Subcutaneous adipose tissue (tissue), 4 donors: ENCODE data around the gene CLDN9. TPM values are rescaled to one million over a fixed set of nuclear protein-coding genes. Genes with fewer than 3 reads are reported as not detected.

Experiments
- total RNA-seq, 4 donors: library from RNA; depleted of rRNA; stranded (reverse); fragments of >200 nt; gene quantifications; one replicate each; pipeline ENCODE4 v1.1.0, GENCODE V29; 2016
- TF ChIP-seq, protein P1 (sequence below): fragments of 450-650 bp; IDR thresholded peaks from one replicate; pipeline ENCODE4 v1.5.1; 2016; ENCODE audit warnings: low read depth, mild to moderate bottlenecking, control low read depth, antibody characterized with exemption, moderate library complexity

CLDN9 gene
- total RNA-seq, 4 donors from 2014 or later: 1.3 TPM; not detected in 3

DNA sequence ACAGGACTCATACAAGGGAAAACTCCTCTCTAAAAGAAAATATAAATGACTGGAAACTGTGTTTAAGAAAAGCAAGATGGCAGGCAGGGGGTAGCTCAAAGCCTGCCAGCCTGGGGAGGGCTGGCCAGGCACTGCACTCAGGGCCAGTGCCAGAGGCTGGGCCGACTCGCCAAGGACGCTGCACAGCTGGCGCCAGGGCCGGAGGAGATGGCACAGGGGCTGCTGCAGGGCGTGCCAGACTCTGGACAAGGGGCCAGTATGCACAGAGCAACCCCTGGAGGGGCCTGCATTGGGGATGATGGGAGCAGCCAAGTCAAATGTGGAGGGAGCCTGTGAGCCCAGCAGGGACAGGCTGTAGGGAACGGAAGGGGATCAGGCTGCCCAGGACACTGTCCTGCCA, 36.5 kb upstream of the CLDN9 start:
- TF ChIP-seq, protein P1, sequence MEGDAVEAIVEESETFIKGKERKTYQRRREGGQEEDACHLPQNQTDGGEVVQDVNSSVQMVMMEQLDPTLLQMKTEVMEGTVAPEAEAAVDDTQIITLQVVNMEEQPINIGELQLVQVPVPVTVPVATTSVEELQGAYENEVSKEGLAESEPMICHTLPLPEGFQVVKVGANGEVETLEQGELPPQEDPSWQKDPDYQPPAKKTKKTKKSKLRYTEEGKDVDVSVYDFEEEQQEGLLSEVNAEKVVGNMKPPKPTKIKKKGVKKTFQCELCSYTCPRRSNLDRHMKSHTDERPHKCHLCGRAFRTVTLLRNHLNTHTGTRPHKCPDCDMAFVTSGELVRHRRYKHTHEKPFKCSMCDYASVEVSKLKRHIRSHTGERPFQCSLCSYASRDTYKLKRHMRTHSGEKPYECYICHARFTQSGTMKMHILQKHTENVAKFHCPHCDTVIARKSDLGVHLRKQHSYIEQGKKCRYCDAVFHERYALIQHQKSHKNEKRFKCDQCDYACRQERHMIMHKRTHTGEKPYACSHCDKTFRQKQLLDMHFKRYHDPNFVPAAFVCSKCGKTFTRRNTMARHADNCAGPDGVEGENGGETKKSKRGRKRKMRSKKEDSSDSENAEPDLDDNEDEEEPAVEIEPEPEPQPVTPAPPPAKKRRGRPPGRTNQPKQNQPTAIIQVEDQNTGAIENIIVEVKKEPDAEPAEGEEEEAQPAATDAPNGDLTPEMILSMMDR: no peak

- TF ChIP-seq, protein P1: no peak
Observed at GRCh38 chr16:2976673-2977072, 36.0 kb upstream of the CLDN9 start.

- TF ChIP-seq, protein P1: no peak
Observed at GRCh38 chr16:2977440-2977839, 35.3 kb upstream of the CLDN9 start.

GRCh38 chr16:2979669-2980226, 33.0 kb upstream of the CLDN9 start:
- TF ChIP-seq, protein P1: no peak

GRCh38 chr16:2980227-2981176, 32.2 kb upstream of the CLDN9 start, which contains the start of gene PKMYT1:
Gene PKMYT1 (minus strand): TSS chr16:2980446. CDS start chr16:2979657, 789 bp downstream.
- TF ChIP-seq, protein P1: no peak

GRCh38 chr16:2981177-2981898, 31.4 kb upstream of the CLDN9 start:
- TF ChIP-seq, protein P1: no peak

DNA sequence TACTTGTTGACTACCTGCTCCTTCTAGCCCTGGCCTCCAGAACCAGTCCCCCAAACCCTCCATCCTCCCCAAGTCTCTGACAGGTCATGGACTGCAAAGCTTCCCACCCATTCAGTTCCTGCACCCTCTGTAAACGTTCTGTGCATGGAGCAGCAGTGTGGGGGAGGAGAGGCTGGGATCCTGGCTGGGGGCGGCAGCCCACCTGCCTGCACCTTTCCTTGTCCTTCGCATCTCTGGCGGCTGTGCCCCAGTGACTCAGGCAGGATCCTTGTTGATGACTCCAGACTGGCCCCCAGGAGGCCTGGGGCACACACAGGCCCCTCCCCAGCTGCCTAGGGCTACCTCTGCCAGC, 30.8 kb upstream of the CLDN9 start:
- TF ChIP-seq, protein P1: no peak
